CD4-positive, alpha-beta memory T cell (primary cell): ENCODE results near the gene ANKRD17. TPM values are rescaled to one million over a fixed set of nuclear protein-coding genes. Genes with fewer than 3 reads are reported as not detected.

Experiments used
- CTCF ChIA-PET: fragments of 350-600 bp; sonication (Branson Sonifier 250); formaldehyde crosslinking; loops from one replicate; lab custom pipeline; 2021; ENCODE audit warnings: inconsistent platforms; ENCODE audit not compliant: partially characterized antibody; lab: Charles Lee
- POLR2A ChIA-PET: fragments of 350-600 bp; sonication (Branson Sonifier 250); formaldehyde crosslinking; loops from one replicate; lab custom pipeline; 2021; ENCODE audit not compliant: partially characterized antibody; lab: Charles Lee
- DNase-seq, 5 donors: peaks; one replicate each; pipeline versions ENCODE4 v3.0.0 to v3.0.0-alpha.2; 2020 to 2022; ENCODE audit warnings: mixed read lengths in 1 of 5
- H3K27ac ChIP-seq: one replicate; pipeline ENCODE4 v1.7.0; 2013; ENCODE audit warnings: low read depth, low read length
- H3K27me3 ChIP-seq: 2 replicates; pipeline ENCODE4 v1.7.0; 2013; ENCODE audit warnings: mild to moderate bottlenecking, low read length, moderate library complexity; ENCODE audit not compliant: insufficient read depth
- H3K36me3 ChIP-seq: 2 replicates; pipeline ENCODE4 v1.7.0; 2013; ENCODE audit warnings: mild to moderate bottlenecking, low read length, moderate library complexity; ENCODE audit not compliant: insufficient read depth
- H3K4me1 ChIP-seq: 2 replicates; pipeline ENCODE4 v1.7.0; 2013; ENCODE audit warnings: mild to moderate bottlenecking, low read length, moderate library complexity; ENCODE audit not compliant: insufficient read depth
- H3K4me3 ChIP-seq, 2 donors: one replicate each; pipeline ENCODE4 v1.7.0; 2013; ENCODE audit warnings: low read length in 2 of 2, mild to moderate bottlenecking in 1 of 2
- H3K9me3 ChIP-seq, 2 donors: one replicate each; pipeline ENCODE4 v1.7.0; 2013; ENCODE audit warnings: low read length in 2 of 2, control low read depth in 1 of 2; ENCODE audit not compliant: control insufficient read depth in 1 of 2
- H3K27ac Mint-ChIP-seq, 7 donors: one replicate each; pipeline ENCODE4 v1.8.0; 2020 to 2021; ENCODE audit warnings: mixed read lengths in 7 of 7, mild to moderate bottlenecking in 6 of 7, inconsistent platforms in 3 of 7, moderate library complexity in 3 of 7
- H3K27me3 Mint-ChIP-seq, 2 donors: one replicate each; pipeline ENCODE4 v1.8.0; 2020 to 2021; ENCODE audit warnings: mixed read lengths in 2 of 2
- H3K36me3 Mint-ChIP-seq, 2 donors: one replicate each; pipeline ENCODE4 v1.8.0; 2020 to 2021; ENCODE audit warnings: mixed read lengths in 2 of 2, inconsistent platforms in 1 of 2, mild to moderate bottlenecking in 1 of 2
- H3K4me1 Mint-ChIP-seq, 4 donors: one replicate each; pipeline ENCODE4 v1.8.0; 2020 to 2021; ENCODE audit warnings: mixed read lengths in 4 of 4, mild to moderate bottlenecking in 1 of 4
- H3K4me3 Mint-ChIP-seq, 8 donors: one replicate each; pipeline ENCODE4 v1.8.0; 2020 to 2021; ENCODE audit warnings: mixed read lengths in 8 of 8, mild to moderate bottlenecking in 7 of 8, moderate library complexity in 6 of 8, inconsistent platforms in 3 of 8
- H3K9me3 Mint-ChIP-seq, 8 donors: one replicate each; pipeline ENCODE4 v1.8.0; 2020 to 2021; ENCODE audit warnings: mixed read lengths in 8 of 8, mild to moderate bottlenecking in 5 of 8, inconsistent platforms in 3 of 8, moderate library complexity in 1 of 8
- intact Hi-C: fragments of 100-400 bp; cut with micrococcal nuclease; formaldehyde crosslinking; loops from one replicate; pipeline ENCODE4 v1.15.1; 2023
- polyA plus RNA-seq, 2 donors: library from polyadenylated mRNA; unstranded; fragments of 300-500 nt; fragmentation: Illumina TruSeq; gene quantifications; one replicate each; pipeline ENCODE4 v1.2.3, GENCODE V29; 2021
- total RNA-seq, 2 experiments: library from RNA; stranded (reverse); gene quantifications; one replicate each; pipeline ENCODE4 v1.2.3, GENCODE V29; 2021

Gene ANKRD17
- total and polyA plus RNA-seq, 4 experiments from 2014 or later: 7.9 to 58.7 (median 37.1) TPM

GRCh38 chr4:73109493-73109892 lies 149.1 kb downstream of the ANKRD17 start:
- H3K9me3 Mint-ChIP-seq: no peaks in the 10 kb centered on the region
- ChIA-PET POLR2A (no interaction called here), CTCF (no interaction called here)
- DNase-seq: no peak
- no peaks in the 10 kb centered on the region for H3K4me1 ChIP-seq
- no peaks in the 10 kb centered on the region for H3K9me3 ChIP-seq
- no peak overlapping the region for H3K4me3 Mint-ChIP-seq
- no peaks in the 10 kb centered on the region for H3K27me3 ChIP-seq
- peaks cover 0 to 5% (median 0%) of the 10 kb centered on the region in 4 donors for H3K4me1 Mint-ChIP-seq
- intact Hi-C loops: no loop called here
- H3K4me3 ChIP-seq: no peak overlapping the region
- peaks cover 28 to 32% of the 10 kb centered on the region in 2 donors for H3K36me3 Mint-ChIP-seq
- H3K36me3 ChIP-seq: peaks cover 16% of the 10 kb centered on the region
- no peak overlapping the region for H3K27ac Mint-ChIP-seq
- H3K27me3 Mint-ChIP-seq: no peaks in the 10 kb centered on the region
- H3K27ac ChIP-seq: no peak overlapping the region

DNA sequence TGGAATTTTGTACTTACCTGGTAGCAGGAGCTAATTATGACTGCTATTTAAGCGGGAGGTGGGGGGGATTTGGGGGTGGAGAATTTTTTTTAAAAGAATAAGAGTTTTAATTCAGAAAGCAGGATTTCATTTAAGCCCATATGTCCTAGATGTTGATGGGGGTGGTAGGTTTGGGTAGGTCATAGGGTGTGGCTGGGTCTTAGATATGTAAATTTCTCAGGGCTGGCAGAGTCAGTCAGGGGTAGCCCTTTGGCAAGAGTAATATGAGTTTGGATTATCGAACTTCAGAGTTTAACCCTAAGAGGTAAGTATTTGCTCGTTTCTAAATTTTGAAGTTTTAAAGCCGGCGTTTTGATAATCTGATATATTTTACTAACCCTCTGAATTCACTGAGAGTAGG lies 153.9 kb downstream of the ANKRD17 start:
- no peaks in the 10 kb centered on the region for H3K27me3 ChIP-seq
- no peak for DNase-seq
- no peak overlapping the region for H3K27ac ChIP-seq
- no peaks in the 10 kb centered on the region for H3K9me3 ChIP-seq
- CTCF ChIA-PET: interaction anchor here (1.4 kb wide), 1 partner anchor 152 kb away, joined by 3 read pairs; no protein-coding TSS in a partner anchor
- Mint-ChIP-seq H3K27ac (no peak overlapping the region), H3K9me3 (no peaks in the 10 kb centered on the region), H3K4me3 (no peak overlapping the region), H3K36me3 (peaks cover 35% of the 10 kb centered on the region in 2 donors), H3K27me3 (no peaks in the 10 kb centered on the region), H3K4me1 (peaks cover 0 to 5% (median 2%) of the 10 kb centered on the region in 4 donors)
- peaks cover 14% of the 10 kb centered on the region for H3K36me3 ChIP-seq
- intact Hi-C loops: no loop called here
- no peak overlapping the region for H3K4me3 ChIP-seq
- H3K4me1 ChIP-seq: no peaks in the 10 kb centered on the region
- POLR2A ChIA-PET: no interaction called here

DNA sequence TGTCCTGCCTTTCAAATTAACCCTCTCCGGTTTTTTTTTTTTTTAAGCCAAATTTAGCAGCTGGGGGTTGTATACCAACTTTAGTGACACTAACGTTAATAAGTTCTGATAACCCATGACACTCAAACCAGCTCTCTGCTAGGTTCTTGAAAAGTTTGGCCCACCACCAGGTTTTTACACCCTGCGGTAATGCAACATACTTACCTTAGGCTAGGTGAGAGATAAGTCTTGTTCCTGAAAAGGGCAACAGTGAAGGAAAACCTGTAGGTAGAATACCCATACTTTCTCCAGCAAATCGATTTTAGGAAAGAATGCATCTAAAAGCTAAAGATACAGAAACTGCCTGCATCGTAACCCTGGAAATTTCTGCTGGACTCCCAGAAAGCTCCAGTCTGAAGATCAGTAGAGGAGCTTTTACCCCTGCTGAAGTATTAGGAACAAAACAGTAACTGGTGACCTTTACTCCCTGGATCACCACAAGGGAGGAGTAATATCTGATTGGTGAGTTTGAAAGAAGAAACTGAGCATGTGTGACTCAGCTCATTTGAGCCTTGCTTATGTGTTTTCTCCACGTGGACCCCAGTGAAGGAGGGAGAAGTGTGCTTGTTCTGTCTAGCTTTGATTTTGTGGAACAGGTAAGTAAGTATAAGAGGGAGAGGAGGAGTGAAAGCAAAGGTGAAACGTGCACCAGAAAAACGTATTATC lies 154.6 kb downstream of the ANKRD17 start:
- peaks cover 36 to 41% of the 10 kb centered on the region in 2 donors for H3K36me3 Mint-ChIP-seq
- Histone ChIP-seq H3K4me1 (no peaks in the 10 kb centered on the region), H3K9me3 (no peaks in the 10 kb centered on the region), H3K27me3 (no peaks in the 10 kb centered on the region), H3K4me3 (no peak overlapping the region), H3K27ac (no peak overlapping the region), H3K36me3 (peaks cover 14% of the 10 kb centered on the region)
- H3K4me3 Mint-ChIP-seq: no peak overlapping the region
- CTCF ChIA-PET: no interaction called here
- intact Hi-C loops: no loop called here
- H3K9me3 Mint-ChIP-seq: no peaks in the 10 kb centered on the region
- H3K27me3 Mint-ChIP-seq: no peaks in the 10 kb centered on the region
- no peak for DNase-seq
- POLR2A ChIA-PET: no interaction called here
- H3K27ac Mint-ChIP-seq: peak overlapping the region in 5 of 7 donors; percentile 24 to 81 (median 68)
- H3K4me1 Mint-ChIP-seq: peaks cover 0 to 5% (median 2%) of the 10 kb centered on the region in 4 donors

DNA sequence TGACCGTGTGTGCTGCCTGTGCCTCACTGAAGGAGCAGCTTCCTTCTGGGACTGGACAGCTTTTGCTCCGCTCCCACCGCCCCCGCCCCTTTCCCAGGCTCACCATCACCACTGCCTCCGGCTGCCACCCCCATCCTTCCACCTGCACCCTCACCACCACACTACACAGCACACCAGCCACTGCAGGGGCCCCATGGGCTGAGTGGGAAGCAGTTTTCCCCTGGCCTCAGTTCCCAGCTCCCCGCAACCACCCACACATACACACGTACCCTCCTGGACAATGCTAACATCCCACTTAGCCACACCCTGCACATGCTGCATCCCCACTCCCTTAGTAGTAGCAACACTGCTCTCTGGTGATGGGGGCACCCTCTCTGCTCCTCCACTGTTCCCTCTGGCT lies 159.5 kb downstream of the ANKRD17 start:
- CTCF ChIA-PET: no interaction called here

GRCh38 chr4:73098713-73099112 lies 159.9 kb downstream of the ANKRD17 start:
- H3K27me3 ChIP-seq: no peaks in the 10 kb centered on the region
- no peak overlapping the region for H3K27ac ChIP-seq
- intact Hi-C loops: no loop called here
- CTCF ChIA-PET: no interaction called here
- no peaks in the 10 kb centered on the region for H3K27me3 Mint-ChIP-seq
- DNase-seq: no peak
- H3K4me1 ChIP-seq: no peaks in the 10 kb centered on the region
- no peaks in the 10 kb centered on the region for H3K9me3 Mint-ChIP-seq
- no peaks in the 10 kb centered on the region for H3K9me3 ChIP-seq
- H3K4me1 Mint-ChIP-seq: peaks cover 0 to 3% (median 0%) of the 10 kb centered on the region in 4 donors
- no peak overlapping the region for H3K4me3 ChIP-seq
- POLR2A ChIA-PET: interaction anchor here (1.0 to 1.2 kb wide), 2 partner anchors 10 to 29 kb away, joined by 3 read pairs; no protein-coding TSS in a partner anchor
- H3K4me3 Mint-ChIP-seq: no peak overlapping the region
- peaks cover 23% of the 10 kb centered on the region for H3K36me3 ChIP-seq
- H3K36me3 Mint-ChIP-seq: peaks cover 32 to 54% of the 10 kb centered on the region in 2 donors
- peak overlapping the region in 3 of 7 donors; percentile 2 to 55 (median 8) for H3K27ac Mint-ChIP-seq

More for the DNA sequence above, 159.5 kb downstream of the ANKRD17 start:
- H3K4me1 ChIP-seq: no peaks in the 10 kb centered on the region
- no peak overlapping the region for H3K4me3 Mint-ChIP-seq
- H3K36me3 Mint-ChIP-seq: peaks cover 33 to 53% of the 10 kb centered on the region in 2 donors
- POLR2A ChIA-PET: interaction anchor here (1.0 to 1.2 kb wide), 2 partner anchors 11 to 29 kb away, joined by 3 read pairs; no protein-coding TSS in a partner anchor
- intact Hi-C loops: no loop called here
- no peaks in the 10 kb centered on the region for H3K9me3 Mint-ChIP-seq
- peaks cover 0 to 3% (median under 1%) of the 10 kb centered on the region in 4 donors for H3K4me1 Mint-ChIP-seq
- H3K27ac ChIP-seq: no peak overlapping the region
- H3K27me3 Mint-ChIP-seq: no peaks in the 10 kb centered on the region
- H3K9me3 ChIP-seq: no peaks in the 10 kb centered on the region
- H3K27ac Mint-ChIP-seq: peak overlapping the region in 5 of 7 donors; percentile 60 to 82 (median 72)
- no peak for DNase-seq
- H3K36me3 ChIP-seq: peaks cover 23% of the 10 kb centered on the region
- H3K27me3 ChIP-seq: no peaks in the 10 kb centered on the region
- H3K4me3 ChIP-seq: no peak overlapping the region

DNA sequence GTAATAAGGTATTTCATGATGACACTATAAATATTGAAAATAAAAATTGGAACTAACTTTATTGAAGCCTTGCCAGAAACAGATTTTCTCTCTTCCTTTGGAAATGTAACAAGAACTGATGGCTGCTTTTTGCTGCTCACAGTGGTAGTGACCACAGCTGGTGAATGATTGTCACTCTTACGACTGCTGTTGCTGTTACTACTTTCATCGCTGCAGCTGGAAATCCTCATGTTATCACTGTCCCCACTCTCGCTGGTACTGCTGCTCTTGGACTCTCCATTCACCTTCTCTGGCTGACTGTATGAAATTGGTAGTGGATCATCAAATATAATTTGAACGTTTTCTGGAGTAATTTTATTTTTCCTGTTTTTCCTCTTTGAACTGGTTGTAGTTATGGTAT lies 160.6 kb downstream of the ANKRD17 start:
- Histone ChIP-seq H3K27me3 (no peaks in the 10 kb centered on the region), H3K36me3 (peaks cover 23% of the 10 kb centered on the region), H3K27ac (no peak overlapping the region), H3K9me3 (no peaks in the 10 kb centered on the region), H3K4me1 (no peaks in the 10 kb centered on the region), H3K4me3 (no peak overlapping the region)
- intact Hi-C loops: no loop called here
- Mint-ChIP-seq H3K4me1 (peaks cover 0 to 3% (median 0%) of the 10 kb centered on the region in 4 donors), H3K36me3 (peaks cover 32 to 57% of the 10 kb centered on the region in 2 donors), H3K9me3 (no peaks in the 10 kb centered on the region), H3K4me3 (no peak overlapping the region), H3K27me3 (no peaks in the 10 kb centered on the region), H3K27ac (peak overlapping the region in 3 of 7 donors; percentile 2 to 77 (median 14))
- no peak for DNase-seq
- ChIA-PET POLR2A (interaction anchor here (1.0 to 1.2 kb wide), 2 partner anchors 10 to 28 kb away, joined by 3 read pairs; no protein-coding TSS in a partner anchor), CTCF (no interaction called here)

DNA sequence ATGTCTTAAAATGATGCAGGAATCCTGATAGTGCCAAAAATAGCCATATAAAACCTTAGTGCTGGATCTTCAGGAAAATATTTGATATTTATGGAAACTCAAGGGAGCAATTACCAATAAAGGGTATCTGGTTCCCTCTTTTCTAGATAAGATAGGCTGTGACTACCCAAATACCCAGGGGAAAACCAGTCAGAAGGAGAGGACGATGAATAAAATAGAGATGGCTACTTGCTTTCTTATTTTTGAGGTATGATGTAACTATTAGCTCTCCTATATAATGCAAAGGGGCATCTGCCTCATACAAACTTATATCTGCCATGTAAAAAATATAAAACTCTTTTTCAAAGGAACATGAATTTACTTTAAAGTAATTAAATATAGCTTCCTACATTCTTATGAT lies 165.7 kb downstream of the ANKRD17 start:
- H3K27me3 ChIP-seq: no peaks in the 10 kb centered on the region
- no peaks in the 10 kb centered on the region for H3K4me1 ChIP-seq
- Mint-ChIP-seq H3K4me3 (no peak overlapping the region), H3K27me3 (no peaks in the 10 kb centered on the region), H3K4me1 (peaks cover 0 to 6% (median 0%) of the 10 kb centered on the region in 4 donors), H3K9me3 (no peaks in the 10 kb centered on the region), H3K36me3 (peaks cover 25 to 51% of the 10 kb centered on the region in 2 donors), H3K27ac (no peak overlapping the region)
- H3K36me3 ChIP-seq: peaks cover 23% of the 10 kb centered on the region
- CTCF ChIA-PET: interaction anchor here (0.7 kb wide), 2 partner anchors 61 to 112 kb away, joined by 3 read pairs; no protein-coding TSS in a partner anchor
- no peaks in the 10 kb centered on the region for H3K9me3 ChIP-seq
- no peak overlapping the region for H3K4me3 ChIP-seq
- POLR2A ChIA-PET: no interaction called here
- no peak for DNase-seq
- no peak overlapping the region for H3K27ac ChIP-seq
- intact Hi-C loops: loop anchor here (5.0 kb wide), 1 partner anchor 34 kb away; no protein-coding TSS in a partner anchor
